Vagina (tissue), 2 donors: ENCODE results near the gene TTC38.

Experiments used
- POLR2A ChIP-seq, 2 donors: fragments of 450-650 bp; IDR thresholded peaks; one replicate each; pipeline ENCODE4 v1.6.1; 2017; ENCODE audit warnings: antibody characterized with exemption in 2 of 2, mild to moderate bottlenecking in 2 of 2, moderate library complexity in 2 of 2
- POLR2AphosphoS5 ChIP-seq, 2 donors: sonication (generic); formaldehyde crosslinking; IDR thresholded peaks; one replicate each; pipeline ENCODE4 v1.9.0; 2017; ENCODE audit warnings: antibody characterized with exemption in 2 of 2, mild to moderate bottlenecking in 2 of 2, low read depth in 1 of 2; ENCODE audit not compliant: insufficient read depth in 1 of 2
- TF ChIP-seq, protein P1 (sequence below), 3 experiments: fragments of 450-650 bp in 2 of 3; fragments of 200-600 bp in 1 of 3; sonication (generic) in 1 of 3; IDR thresholded peaks; one replicate each; pipeline ENCODE4 v1.5.1; 2017 to 2019; ENCODE audit warnings: antibody characterized with exemption in 3 of 3, mild to moderate bottlenecking in 2 of 3, moderate library complexity in 2 of 3

DNA sequence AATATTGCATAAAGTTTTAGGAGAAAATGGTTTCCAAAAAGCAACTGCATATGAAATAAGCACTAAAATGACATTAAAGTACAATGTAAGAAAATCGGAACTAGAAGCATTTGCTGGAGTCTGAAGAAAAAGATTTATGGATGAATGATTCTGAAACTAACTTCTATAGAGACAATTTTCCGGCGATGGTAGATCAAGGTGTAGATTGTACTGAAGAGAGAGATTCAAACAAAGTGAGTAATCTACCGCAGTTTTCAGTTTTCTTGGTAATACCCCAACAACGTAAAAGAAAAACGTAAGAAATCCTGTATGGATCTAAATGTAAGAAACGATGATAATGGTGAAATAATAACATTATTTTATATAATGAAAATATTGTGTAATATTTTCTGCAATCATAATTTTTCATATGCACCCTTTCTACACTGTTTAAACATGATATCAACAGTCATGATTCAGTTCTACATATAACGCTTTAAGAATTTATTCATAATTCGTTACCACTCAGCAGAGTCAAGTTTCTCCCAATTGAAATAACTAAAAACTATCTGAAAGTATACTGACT, 15.9 kb upstream of the TTC38 start:
- no peak for TF ChIP-seq POLR2A (IDR thresholded peaks at IDR 0.05)
- TF ChIP-seq, protein P1, sequence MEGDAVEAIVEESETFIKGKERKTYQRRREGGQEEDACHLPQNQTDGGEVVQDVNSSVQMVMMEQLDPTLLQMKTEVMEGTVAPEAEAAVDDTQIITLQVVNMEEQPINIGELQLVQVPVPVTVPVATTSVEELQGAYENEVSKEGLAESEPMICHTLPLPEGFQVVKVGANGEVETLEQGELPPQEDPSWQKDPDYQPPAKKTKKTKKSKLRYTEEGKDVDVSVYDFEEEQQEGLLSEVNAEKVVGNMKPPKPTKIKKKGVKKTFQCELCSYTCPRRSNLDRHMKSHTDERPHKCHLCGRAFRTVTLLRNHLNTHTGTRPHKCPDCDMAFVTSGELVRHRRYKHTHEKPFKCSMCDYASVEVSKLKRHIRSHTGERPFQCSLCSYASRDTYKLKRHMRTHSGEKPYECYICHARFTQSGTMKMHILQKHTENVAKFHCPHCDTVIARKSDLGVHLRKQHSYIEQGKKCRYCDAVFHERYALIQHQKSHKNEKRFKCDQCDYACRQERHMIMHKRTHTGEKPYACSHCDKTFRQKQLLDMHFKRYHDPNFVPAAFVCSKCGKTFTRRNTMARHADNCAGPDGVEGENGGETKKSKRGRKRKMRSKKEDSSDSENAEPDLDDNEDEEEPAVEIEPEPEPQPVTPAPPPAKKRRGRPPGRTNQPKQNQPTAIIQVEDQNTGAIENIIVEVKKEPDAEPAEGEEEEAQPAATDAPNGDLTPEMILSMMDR (IDR thresholded peaks at IDR 0.05): no peak
- TF ChIP-seq POLR2AphosphoS5 (IDR thresholded peaks at IDR 0.05; ENCODE audit: insufficient read depth in 1 of 2, low read depth in 1 of 2): no peak
